GM12865 (cell line): ENCODE measurements around the gene DEFB125.

Experiments
- DNase-seq: peaks from one replicate; pipeline ENCODE4 v3.0.0; 2010; ENCODE audit warnings: low read depth
- H3K4me3 ChIP-seq: 2 replicates; pipeline ENCODE4 v1.5.1; 2011; ENCODE audit warnings: mild to moderate bottlenecking, low read depth, low read length, control low read depth
- TF ChIP-seq, protein P1 (sequence below): IDR thresholded peaks from 2 replicates; pipeline ENCODE4 v1.5.1; 2011; ENCODE audit warnings: low read length, control low read depth, low read depth, inconsistent platforms; ENCODE audit not compliant: insufficient read depth; ENCODE audit errors: missing control alignments

Gene DEFB125, protein sequence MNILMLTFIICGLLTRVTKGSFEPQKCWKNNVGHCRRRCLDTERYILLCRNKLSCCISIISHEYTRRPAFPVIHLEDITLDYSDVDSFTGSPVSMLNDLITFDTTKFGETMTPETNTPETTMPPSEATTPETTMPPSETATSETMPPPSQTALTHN

DNA sequence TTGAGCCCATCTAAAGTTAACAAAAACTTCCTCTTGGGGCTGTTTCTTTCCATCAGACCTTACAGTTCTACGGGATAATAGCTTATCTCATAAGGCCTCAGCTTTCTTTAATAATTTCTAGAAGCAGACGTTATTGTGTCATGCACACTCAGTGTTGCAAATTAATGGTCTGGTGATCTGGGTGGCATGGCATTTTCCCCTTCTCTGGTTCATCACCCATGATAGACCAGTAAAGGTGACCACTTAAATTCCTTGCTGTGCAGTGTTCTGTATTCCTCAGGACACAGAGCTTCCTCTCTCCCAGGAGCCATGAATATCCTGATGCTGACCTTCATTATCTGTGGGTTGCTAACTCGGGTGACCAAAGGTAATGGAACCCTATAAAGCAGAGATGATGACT, at the start of gene DEFB125:
Gene DEFB125 (plus strand): TSS at position 272 of the 400 bp plus-strand sequence. CDS start 38 bp downstream, at position 310.
- no peak for DNase-seq
- TF ChIP-seq, protein P1, sequence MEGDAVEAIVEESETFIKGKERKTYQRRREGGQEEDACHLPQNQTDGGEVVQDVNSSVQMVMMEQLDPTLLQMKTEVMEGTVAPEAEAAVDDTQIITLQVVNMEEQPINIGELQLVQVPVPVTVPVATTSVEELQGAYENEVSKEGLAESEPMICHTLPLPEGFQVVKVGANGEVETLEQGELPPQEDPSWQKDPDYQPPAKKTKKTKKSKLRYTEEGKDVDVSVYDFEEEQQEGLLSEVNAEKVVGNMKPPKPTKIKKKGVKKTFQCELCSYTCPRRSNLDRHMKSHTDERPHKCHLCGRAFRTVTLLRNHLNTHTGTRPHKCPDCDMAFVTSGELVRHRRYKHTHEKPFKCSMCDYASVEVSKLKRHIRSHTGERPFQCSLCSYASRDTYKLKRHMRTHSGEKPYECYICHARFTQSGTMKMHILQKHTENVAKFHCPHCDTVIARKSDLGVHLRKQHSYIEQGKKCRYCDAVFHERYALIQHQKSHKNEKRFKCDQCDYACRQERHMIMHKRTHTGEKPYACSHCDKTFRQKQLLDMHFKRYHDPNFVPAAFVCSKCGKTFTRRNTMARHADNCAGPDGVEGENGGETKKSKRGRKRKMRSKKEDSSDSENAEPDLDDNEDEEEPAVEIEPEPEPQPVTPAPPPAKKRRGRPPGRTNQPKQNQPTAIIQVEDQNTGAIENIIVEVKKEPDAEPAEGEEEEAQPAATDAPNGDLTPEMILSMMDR: no peak
- H3K4me3 ChIP-seq: no peak within 1 kb of the TSS

DNA sequence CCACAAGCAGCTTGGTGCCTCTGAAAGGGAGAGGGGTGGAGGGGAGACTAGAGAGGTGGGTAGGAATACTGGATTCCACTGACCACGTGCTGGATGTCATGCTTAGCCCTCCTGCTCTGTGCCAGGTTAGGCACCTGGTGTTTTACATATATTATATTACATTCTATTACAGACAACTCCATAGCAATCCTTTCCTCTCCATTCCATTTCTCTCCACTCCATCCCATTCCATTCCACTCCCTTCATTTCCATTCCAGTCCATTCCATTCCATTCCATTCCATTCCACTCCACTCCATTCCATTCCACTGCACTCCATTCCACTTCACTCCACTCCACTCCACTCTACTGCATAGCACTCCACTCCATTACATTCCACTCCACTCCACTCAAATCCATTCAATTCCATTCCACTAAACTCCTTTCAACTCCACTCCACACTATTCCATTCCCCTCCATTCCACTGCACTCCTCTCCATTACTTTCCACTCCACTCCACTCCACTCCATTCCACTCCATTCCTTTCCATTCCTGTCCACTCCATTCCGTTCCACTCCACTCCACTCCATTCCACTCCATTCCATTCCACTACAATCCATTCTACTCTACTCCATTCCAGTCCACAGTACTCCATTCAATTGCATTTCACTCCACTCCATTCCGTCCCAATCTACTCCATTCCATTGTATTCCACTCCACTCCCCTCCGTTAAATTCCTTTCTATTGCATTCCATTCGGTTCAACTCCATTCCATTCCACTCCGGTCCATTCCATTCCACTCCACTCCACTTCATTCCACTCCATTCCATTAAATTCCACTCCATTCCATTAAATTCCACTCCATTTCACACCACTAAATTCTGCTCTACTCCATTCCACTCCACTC, 27.2 kb upstream of the DEFB125 start:
- TF ChIP-seq, protein P1: no peak
- no peak for DNase-seq

DNA sequence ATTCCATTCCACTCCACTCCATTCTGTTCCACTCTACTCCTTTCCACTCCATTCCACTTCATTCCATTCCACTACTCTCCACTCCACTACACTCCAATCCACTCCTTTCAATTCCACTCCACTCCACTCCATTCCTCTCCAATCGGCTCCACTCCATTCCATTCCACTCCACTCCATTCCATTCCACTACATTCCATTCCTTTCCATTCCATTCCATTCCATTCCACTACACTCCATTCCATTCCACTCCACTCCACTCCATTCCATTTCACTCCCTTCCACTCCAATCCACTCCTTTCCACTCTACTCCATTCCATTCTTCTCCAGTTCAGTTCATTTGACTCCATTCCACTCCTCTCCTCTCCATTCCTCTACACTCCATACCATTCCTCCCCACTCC, 26.2 kb upstream of the DEFB125 start:
- no peak for DNase-seq
- TF ChIP-seq, protein P1: no peak
- no peak overlapping the region for H3K4me3 ChIP-seq

More for the DNA sequence above, 27.2 kb upstream of the DEFB125 start:
- no peak overlapping the region for H3K4me3 ChIP-seq

DNA sequence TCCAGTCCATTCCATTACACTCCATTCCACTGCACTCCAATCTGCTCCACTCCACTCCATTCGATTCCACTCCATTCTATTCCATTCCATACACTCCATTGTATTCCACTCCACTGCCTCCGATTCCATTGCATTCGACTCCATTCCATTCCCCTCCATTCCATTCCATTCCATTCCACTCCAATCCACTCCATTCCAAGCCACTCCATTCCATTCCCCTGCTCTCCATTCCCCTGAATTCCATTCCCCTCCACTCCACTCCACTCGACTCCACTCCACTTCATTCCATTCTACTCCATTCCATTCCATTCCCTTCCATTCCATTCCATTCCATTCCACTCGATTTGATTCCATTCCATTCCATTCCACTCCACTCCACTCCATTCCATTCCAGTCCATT, 25.7 kb upstream of the DEFB125 start:
- TF ChIP-seq, protein P1: no peak
- DNase-seq: no peak
- no peak overlapping the region for H3K4me3 ChIP-seq

DNA sequence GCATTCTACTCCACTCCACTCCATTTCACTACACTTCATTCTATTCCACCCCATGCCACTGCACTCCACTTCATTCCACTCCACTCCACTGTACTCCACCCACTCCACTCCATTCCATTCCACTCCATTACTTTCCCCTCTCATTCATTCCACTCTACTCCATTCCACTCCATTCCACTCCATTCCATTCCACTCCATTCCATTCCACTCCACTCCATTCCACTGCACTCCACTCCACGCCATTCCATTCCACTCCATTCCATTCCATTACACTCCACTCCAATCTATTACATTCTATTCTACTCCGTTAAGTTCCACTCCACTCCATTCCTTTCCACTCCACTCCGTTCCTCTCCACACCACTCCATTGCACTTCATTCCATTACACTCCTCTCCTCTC, 25.0 kb upstream of the DEFB125 start:
- no peak overlapping the region for H3K4me3 ChIP-seq
- no peak for DNase-seq
- TF ChIP-seq, protein P1: no peak

DNA sequence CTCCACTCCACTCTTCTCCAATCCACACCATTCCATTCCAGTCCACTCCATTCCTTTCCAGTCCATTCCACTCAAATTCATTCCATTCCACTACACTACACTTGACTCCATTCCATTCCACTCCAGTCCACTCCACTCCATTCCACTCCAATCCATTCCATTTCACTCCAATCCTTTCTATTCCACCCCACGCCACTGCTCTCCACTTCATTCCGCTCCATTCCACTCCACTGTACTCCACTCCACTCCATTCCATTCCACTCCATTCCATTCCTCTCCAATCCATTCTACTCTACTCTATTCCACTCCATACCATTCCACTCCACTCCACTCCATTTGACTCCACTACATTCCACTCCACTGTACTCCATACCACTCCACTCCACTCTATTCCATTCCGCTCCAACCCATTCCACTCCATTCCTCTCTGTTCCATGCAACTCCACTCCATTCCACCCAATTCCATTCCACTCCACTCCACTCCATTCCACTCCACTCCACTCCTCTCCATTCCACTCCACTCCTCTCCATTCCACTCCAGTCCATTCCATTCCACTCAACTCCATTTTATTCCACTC, 23.4 kb upstream of the DEFB125 start:
- DNase-seq: no peak
- TF ChIP-seq, protein P1: no peak
- H3K4me3 ChIP-seq: no peak overlapping the region
